Measurements from ENCODE around the gene LDHAL6B. TPM values are rescaled to one million over a fixed set of nuclear protein-coding genes. Genes with fewer than 3 reads are reported as not detected.

Gene LDHAL6B
- total and polyA plus RNA-seq, 2 of the 8 experiments (the other 6 are each of a cell fraction or from before 2014, with no cell fraction given) = not detected

DNA sequence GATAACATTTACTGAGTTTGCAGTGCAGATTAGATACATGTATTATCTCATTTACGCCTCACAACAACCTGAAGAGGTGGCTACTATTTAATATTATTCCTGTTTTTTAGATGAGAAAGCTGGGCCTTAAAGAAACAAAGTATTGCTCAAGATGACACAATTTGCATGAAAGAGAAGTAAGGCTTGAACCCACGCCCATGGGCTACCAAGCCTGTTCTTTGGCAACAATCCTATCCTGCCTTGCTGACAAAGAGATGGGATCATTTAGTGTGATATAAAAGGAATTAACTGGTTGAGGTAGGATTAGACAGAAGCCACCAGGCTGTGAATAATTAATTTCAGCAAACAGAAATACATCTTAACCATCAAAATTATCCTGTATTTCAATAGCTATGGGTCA lies 9.2 kb upstream of the LDHAL6B start:
- H2AFZ ChIP-seq (ENCODE audit: low read length) = no peak overlapping the region
- H3K4ac ChIP-seq (replicated peaks; ENCODE audit: insufficient read length, low read depth, low read length) = no peak overlapping the region
- no peaks in the 10 kb centered on the region for H3K4me1 ChIP-seq (replicated peaks in 1 of 4; ENCODE audit: control insufficient read depth in 3 of 4, insufficient read depth in 4 of 4, low read length in 3 of 4)
- H3K36me3 ChIP-seq (ENCODE audit: control insufficient read depth in 2 of 4, insufficient read depth in 4 of 4, low read length in 3 of 4) = peaks cover 7 to 71% (median 27%) of the 10 kb centered on the region in 4 experiments; a peak in 7 of 8 replicates
- no peak overlapping the region for H3K4me3 ChIP-seq (ENCODE audit: extremely low read depth in 1 of 4, insufficient read depth in 2 of 4, low read depth in 3 of 4, low read length in 4 of 4)
- no peak overlapping the region for H3K56ac ChIP-seq (replicated peaks; ENCODE audit: insufficient read length, low read depth, low read length)
- no peak overlapping the region for H2BK120ac ChIP-seq (replicated peaks; ENCODE audit: low read depth, low read length)
- no peak overlapping the region for H3K4me2 ChIP-seq (ENCODE audit: insufficient read depth in 1 of 2, low read depth in 2 of 2, low read length in 2 of 2)
- H3K23me2 ChIP-seq (ENCODE audit: low read depth, low read length) = no peaks in the 10 kb centered on the region
- no peaks in the 10 kb centered on the region for H3K9me3 ChIP-seq (ENCODE audit: insufficient read depth in 2 of 2, low read depth in 1 of 2, low read length in 1 of 2)
- no peak overlapping the region for H3K14ac ChIP-seq (ENCODE audit: insufficient read length)
- H3K9ac ChIP-seq (replicated peaks in 1 of 4; ENCODE audit: extremely low read depth in 1 of 4, low read depth in 3 of 4, low read length in 3 of 4) = no peak overlapping the region
- no peak overlapping the region for H3K27ac ChIP-seq (ENCODE audit: low read depth, low read length)
- no peaks in the 10 kb centered on the region for H3K79me1 ChIP-seq (ENCODE audit: low read depth, low read length)
- FAIRE-seq = no peak
- no peak for DNase-seq (ENCODE audit: low read depth in 1 of 2, low spot score in 2 of 2)
- CTCF ChIA-PET (ENCODE audit: partially characterized antibody) = interaction anchor here (1.2 kb wide), 1 partner anchor 12 kb away, joined by 3 read pairs; no protein-coding TSS in a partner anchor
- H2AK5ac ChIP-seq (ENCODE audit: low read depth, low read length) = no peak overlapping the region
- TF ChIP-seq POU5F1 (IDR thresholded peaks at IDR 0.05; ENCODE audit: low read depth, low read length) = no peak
- POLR2A ChIA-PET (ENCODE audit: partially characterized antibody) = no interaction called here
- no peaks in the 10 kb centered on the region for H4K20me1 ChIP-seq (replicated peaks in 1 of 2; ENCODE audit: control insufficient read depth in 1 of 2, insufficient read depth in 2 of 2, low read length in 2 of 2)
- no peak overlapping the region for H2BK12ac ChIP-seq (ENCODE audit: low read depth, low read length)
- no peaks in the 10 kb centered on the region for H3K79me2 ChIP-seq (ENCODE audit: control insufficient read depth in 1 of 2, insufficient read depth in 2 of 2, low read length in 2 of 2)
- no peaks in the 10 kb centered on the region; a peak in 1 of 7 replicates for H3K27me3 ChIP-seq (replicated peaks in 1 of 4; ENCODE audit: control insufficient read depth in 3 of 4, extremely low read depth in 1 of 4, insufficient read depth in 3 of 4, low read length in 3 of 4)
- no peak overlapping the region for H2BK20ac ChIP-seq (ENCODE audit: low read length)
- 86% methylated on average over 2 of the region's 2 CpGs; no CpG with 5 or more reads in 1 of the 2 experiments for WGBS, 2 experiments (ENCODE audit: extremely low coverage in 1 of 2, insufficient coverage in 1 of 2, insufficient read length in 1 of 2, insufficient replicate concordance in 2 of 2, low coverage in 1 of 2, low lambda C conversion rate in 2 of 2, missing lambda C conversion rate in 1 of 2)
- H2BK15ac ChIP-seq (ENCODE audit: low read length) = no peak overlapping the region
- no peak overlapping the region for H3K23ac ChIP-seq (ENCODE audit: insufficient read length)
- no peak overlapping the region for H2BK5ac ChIP-seq (ENCODE audit: low read depth, low read length)
- no peak overlapping the region for H4K8ac ChIP-seq (ENCODE audit: extremely low read depth, insufficient read depth, low read length)
- no peak overlapping the region for H4K91ac ChIP-seq (replicated peaks; ENCODE audit: insufficient read length, low read length)
- no peak overlapping the region for H3K18ac ChIP-seq (ENCODE audit: extremely low read depth, low read length)
- no peak overlapping the region for H4K5ac ChIP-seq (ENCODE audit: insufficient read length, low read depth, low read length)

Measured in H1 (cell line).